ENCODE results near the gene GUCY2C. TPM values are rescaled to one million over a fixed set of nuclear protein-coding genes. Genes with fewer than 3 reads are reported as not detected.

The GUCY2C gene
- polyA plus RNA-seq, 2 of the 4 experiments (the other 2 are of a cell fraction), result 0.05 TPM; not detected in 1

DNA sequence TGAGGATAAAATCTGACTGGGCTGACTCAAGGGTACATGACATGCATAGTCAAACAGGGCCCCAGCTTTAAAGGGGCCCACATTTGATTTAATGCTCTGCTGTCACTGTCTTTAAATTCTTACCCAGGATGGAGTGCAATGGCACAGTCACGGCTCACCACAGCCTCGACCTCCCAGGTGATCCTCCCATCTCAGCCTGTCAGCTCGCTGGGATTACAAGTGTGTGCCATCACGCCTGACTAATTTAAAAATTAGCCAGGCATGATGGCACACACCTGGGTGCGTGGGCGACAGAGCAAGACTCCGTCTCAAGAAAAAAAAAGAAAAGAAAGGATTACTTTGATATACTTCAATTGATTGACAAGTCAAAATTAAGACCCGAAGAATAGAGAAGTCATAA is 119.5 kb downstream of the GUCY2C start:
- Histone ChIP-seq H3K4me1 (no peaks in the 10 kb centered on the region), H3K9me3 (no peaks in the 10 kb centered on the region), H3K4me2 (no peak overlapping the region), H3K27ac (no peak overlapping the region), H3K4me3 (no peak overlapping the region)
- WGBS (ENCODE audit: missing lambda C conversion rate), result 47% methylated on average over 8 of the region's 8 CpGs
- POLR2A ChIA-PET, result no interaction called here
- CTCF ChIA-PET, result no interaction called here
- TF ChIP-seq SREBF2 (IDR thresholded peaks at IDR 0.05), result no peak
- TF ChIP-seq KDM5A (IDR thresholded peaks at IDR 0.05), result no peak
- TF ChIP-seq EHF (CRISPR knock-in tag; IDR thresholded peaks at IDR 0.05), result no peak
- TF ChIP-seq CBX2 (IDR thresholded peaks at IDR 0.05; ENCODE audit: borderline replicate concordance, low read depth), result no peak
- no peak for TF ChIP-seq NFE2L2 (conservative IDR thresholded peaks at IDR 0.05; ENCODE audit: low read length)
- TF ChIP-seq MYC (IDR thresholded peaks at IDR 0.05; ENCODE audit: borderline replicate concordance, low read length), result no peak
- no peak for TF ChIP-seq FOSL2 (IDR thresholded peaks at IDR 0.05)
- no peak for TF ChIP-seq FOSL2 (CRISPR knock-in tag; IDR thresholded peaks at IDR 0.05)
- no peak for TF ChIP-seq RARB (CRISPR knock-in tag; IDR thresholded peaks at IDR 0.05)
- TF ChIP-seq, protein P1, sequence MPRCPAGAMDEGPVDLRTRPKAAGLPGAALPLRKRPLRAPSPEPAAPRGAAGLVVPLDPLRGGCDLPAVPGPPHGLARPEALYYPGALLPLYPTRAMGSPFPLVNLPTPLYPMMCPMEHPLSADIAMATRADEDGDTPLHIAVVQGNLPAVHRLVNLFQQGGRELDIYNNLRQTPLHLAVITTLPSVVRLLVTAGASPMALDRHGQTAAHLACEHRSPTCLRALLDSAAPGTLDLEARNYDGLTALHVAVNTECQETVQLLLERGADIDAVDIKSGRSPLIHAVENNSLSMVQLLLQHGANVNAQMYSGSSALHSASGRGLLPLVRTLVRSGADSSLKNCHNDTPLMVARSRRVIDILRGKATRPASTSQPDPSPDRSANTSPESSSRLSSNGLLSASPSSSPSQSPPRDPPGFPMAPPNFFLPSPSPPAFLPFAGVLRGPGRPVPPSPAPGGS (IDR thresholded peaks at IDR 0.05), result no peak
- ATAC-seq (no peak), FAIRE-seq (no peak), DNase-seq (ENCODE audit: low read depth in 1 of 2, low spot score in 1 of 2) (no peak)

DNA sequence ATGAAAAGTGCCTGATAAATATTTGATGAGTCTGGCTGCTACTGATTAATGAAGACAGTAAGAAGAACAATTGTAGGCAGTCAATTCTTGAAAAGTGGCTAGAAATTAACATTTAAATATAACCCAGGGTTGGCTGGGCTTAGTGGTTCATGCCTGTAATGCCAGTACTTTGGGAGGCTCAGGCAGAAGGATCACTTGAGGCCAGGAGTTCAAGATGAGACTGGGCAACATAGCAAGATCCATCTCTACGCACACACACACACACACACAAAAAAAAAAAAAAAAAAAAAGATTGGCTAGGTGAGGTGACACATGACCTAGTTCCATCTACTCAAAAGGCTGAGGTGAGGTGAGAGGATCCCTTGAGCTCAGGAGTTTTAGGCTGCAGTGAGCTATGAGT is 120.8 kb downstream of the GUCY2C start:
- ChIA-PET POLR2A (no interaction called here), CTCF (no interaction called here)
- FAIRE-seq, result no peak
- ATAC-seq, result no peak
- Histone ChIP-seq H3K27ac (no peak overlapping the region), H3K4me3 (no peak overlapping the region), H3K9me3 (no peaks in the 10 kb centered on the region), H3K4me1 (no peaks in the 10 kb centered on the region), H3K4me2 (no peak overlapping the region)
- DNase-seq (ENCODE audit: low read depth in 1 of 2, low spot score in 1 of 2), result no peak
- TF ChIP-seq, protein P2, sequence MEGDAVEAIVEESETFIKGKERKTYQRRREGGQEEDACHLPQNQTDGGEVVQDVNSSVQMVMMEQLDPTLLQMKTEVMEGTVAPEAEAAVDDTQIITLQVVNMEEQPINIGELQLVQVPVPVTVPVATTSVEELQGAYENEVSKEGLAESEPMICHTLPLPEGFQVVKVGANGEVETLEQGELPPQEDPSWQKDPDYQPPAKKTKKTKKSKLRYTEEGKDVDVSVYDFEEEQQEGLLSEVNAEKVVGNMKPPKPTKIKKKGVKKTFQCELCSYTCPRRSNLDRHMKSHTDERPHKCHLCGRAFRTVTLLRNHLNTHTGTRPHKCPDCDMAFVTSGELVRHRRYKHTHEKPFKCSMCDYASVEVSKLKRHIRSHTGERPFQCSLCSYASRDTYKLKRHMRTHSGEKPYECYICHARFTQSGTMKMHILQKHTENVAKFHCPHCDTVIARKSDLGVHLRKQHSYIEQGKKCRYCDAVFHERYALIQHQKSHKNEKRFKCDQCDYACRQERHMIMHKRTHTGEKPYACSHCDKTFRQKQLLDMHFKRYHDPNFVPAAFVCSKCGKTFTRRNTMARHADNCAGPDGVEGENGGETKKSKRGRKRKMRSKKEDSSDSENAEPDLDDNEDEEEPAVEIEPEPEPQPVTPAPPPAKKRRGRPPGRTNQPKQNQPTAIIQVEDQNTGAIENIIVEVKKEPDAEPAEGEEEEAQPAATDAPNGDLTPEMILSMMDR (IDR thresholded peaks at IDR 0.05), result no peak
- TF ChIP-seq NR3C1 (IDR thresholded peaks at IDR 0.05) (no peak), SREBF2 (IDR thresholded peaks at IDR 0.05) (no peak), GATA3 (IDR thresholded peaks at IDR 0.05; ENCODE audit: borderline replicate concordance) (no peak), RNF2 (IDR thresholded peaks at IDR 0.05; ENCODE audit: borderline replicate concordance, low read depth) (no peak), ZNF302 (CRISPR knock-in tag; IDR thresholded peaks at IDR 0.05) (no peak), JUN (IDR thresholded peaks at IDR 0.05) (no peak), RFX5 (IDR thresholded peaks at IDR 0.05) (no peak), ZFP36 (IDR thresholded peaks at IDR 0.05; ENCODE audit: borderline replicate concordance, partially characterized antibody) (no peak), TFCP2L1 (CRISPR knock-in tag; IDR thresholded peaks at IDR 0.05) (no peak)
- TF ChIP-seq, protein P3, sequence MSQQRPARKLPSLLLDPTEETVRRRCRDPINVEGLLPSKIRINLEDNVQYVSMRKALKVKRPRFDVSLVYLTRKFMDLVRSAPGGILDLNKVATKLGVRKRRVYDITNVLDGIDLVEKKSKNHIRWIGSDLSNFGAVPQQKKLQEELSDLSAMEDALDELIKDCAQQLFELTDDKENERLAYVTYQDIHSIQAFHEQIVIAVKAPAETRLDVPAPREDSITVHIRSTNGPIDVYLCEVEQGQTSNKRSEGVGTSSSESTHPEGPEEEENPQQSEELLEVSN (IDR thresholded peaks at IDR 0.05; ENCODE audit: borderline replicate concordance, low read depth), result no peak
- TF ChIP-seq, protein P4, sequence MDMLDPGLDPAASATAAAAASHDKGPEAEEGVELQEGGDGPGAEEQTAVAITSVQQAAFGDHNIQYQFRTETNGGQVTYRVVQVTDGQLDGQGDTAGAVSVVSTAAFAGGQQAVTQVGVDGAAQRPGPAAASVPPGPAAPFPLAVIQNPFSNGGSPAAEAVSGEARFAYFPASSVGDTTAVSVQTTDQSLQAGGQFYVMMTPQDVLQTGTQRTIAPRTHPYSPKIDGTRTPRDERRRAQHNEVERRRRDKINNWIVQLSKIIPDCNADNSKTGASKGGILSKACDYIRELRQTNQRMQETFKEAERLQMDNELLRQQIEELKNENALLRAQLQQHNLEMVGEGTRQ (IDR thresholded peaks at IDR 0.05), result no peak
- 47% methylated on average over 1 of the region's 1 CpG for WGBS (ENCODE audit: missing lambda C conversion rate)

DNA sequence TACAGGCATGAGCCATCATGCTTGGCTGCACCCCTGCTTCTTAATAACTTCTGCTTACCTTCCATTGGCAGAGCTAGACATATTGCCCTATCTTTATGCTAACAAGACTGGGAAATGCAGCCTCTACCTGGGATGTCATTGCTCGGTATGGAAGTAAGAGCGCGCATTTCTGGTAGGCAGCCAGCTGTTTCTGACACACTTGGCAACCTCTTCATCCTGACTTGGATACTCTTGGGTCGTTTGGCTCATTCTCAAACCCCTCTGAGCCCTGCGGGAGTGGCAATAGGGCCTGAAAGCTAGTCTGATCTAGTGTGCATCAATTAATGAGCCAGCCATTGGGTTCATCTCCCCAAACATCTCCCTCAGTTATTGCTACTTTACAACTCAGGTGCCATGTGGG is 123.3 kb downstream of the GUCY2C start:
- DNase-seq (ENCODE audit: low read depth in 1 of 2, low spot score in 1 of 2) (no peak), FAIRE-seq (no peak), ATAC-seq (no peak)
- no peak overlapping the region for H3K4me2 ChIP-seq
- ChIA-PET POLR2A (no interaction called here), CTCF (interaction anchor here (2.1 kb wide), 1 partner anchor 13 kb away, joined by 5 read pairs; no protein-coding TSS in a partner anchor)
- WGBS (ENCODE audit: missing lambda C conversion rate), result 63% methylated on average over 5 of the region's 5 CpGs
- TF ChIP-seq TFCP2L1 (CRISPR knock-in tag; IDR thresholded peaks at IDR 0.05) (no peak), RCOR1 (IDR thresholded peaks at IDR 0.05; ENCODE audit: low read depth, low read length) (no peak), POLR2A (IDR thresholded peaks at IDR 0.05; ENCODE audit: low read length) (no peak), TP53 (CRISPR knock-in tag; IDR thresholded peaks at IDR 0.05) (no peak)
- TF ChIP-seq, protein P5, sequence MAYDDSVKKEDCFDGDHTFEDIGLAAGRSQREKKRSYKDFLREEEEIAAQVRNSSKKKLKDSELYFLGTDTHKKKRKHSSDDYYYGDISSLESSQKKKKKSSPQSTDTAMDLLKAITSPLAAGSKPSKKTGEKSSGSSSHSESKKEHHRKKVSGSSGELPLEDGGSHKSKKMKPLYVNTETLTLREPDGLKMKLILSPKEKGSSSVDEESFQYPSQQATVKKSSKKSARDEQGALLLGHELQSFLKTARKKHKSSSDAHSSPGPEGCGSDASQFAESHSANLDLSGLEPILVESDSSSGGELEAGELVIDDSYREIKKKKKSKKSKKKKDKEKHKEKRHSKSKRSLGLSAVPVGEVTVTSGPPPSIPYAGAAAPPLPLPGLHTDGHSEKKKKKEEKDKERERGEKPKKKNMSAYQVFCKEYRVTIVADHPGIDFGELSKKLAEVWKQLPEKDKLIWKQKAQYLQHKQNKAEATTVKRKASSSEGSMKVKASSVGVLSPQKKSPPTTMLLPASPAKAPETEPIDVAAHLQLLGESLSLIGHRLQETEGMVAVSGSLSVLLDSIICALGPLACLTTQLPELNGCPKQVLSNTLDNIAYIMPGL (CRISPR knock-in tag; IDR thresholded peaks at IDR 0.05; ENCODE audit: borderline replicate concordance), result no peak
- no peaks in the 10 kb centered on the region for H3K4me1 ChIP-seq
- H3K9me3 ChIP-seq, result no peaks in the 10 kb centered on the region
- no peak overlapping the region for H3K27ac ChIP-seq
- no peak overlapping the region for H3K4me3 ChIP-seq
